ENCODE data around the gene MCRS1.

DNA sequence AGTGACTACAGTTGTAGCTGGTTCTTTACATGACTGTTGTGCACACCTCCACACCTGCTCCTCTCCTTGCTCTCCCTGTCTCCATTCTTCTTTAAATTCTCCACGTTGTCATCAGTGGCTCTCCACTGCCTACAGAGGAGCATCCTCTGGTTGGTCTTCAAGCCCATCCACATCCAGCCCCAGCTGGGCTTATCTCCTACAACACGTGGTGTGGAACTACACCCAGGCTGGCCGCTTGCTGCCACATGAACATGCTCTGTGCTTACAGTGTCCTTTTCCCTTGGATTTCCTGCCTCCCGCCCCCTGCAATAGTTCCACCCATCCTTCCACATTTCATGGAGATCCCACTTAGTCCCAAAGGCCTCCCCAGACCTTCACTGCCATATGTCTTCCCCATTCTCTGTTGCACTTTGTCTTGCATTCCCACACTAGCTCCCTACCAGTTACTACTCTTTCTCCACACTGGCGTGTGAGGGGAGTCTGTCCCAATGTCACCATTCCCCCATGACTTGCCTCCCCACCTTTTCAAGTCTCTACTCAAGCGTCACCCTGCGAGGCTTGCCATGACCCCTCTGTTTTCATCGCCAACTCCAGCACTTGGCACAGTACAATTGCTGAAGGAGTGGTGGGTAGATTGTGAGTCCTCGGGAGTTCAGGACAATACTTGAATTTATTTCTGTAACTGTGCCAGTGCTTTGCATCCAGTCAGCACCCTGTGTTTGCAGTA, 9.8 kb upstream of the MCRS1 start:
- TF ChIP-seq, protein P1, sequence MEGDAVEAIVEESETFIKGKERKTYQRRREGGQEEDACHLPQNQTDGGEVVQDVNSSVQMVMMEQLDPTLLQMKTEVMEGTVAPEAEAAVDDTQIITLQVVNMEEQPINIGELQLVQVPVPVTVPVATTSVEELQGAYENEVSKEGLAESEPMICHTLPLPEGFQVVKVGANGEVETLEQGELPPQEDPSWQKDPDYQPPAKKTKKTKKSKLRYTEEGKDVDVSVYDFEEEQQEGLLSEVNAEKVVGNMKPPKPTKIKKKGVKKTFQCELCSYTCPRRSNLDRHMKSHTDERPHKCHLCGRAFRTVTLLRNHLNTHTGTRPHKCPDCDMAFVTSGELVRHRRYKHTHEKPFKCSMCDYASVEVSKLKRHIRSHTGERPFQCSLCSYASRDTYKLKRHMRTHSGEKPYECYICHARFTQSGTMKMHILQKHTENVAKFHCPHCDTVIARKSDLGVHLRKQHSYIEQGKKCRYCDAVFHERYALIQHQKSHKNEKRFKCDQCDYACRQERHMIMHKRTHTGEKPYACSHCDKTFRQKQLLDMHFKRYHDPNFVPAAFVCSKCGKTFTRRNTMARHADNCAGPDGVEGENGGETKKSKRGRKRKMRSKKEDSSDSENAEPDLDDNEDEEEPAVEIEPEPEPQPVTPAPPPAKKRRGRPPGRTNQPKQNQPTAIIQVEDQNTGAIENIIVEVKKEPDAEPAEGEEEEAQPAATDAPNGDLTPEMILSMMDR (IDR thresholded peaks at IDR 0.05; ENCODE audit: low read depth, low read length, poor library complexity, severe bottlenecking), result no peak
- no peak for TF ChIP-seq EZH2phosphoT487 (IDR thresholded peaks at IDR 0.05; ENCODE audit: borderline replicate concordance, low read length)

Measured in DOHH2 (cell line).